OCI-LY7 (cell line): ENCODE measurements around the gene ADIG.

ENCODE experiments used
- EZH2phosphoT487 ChIP-seq: fragments of 200-600 bp; sonication (generic); IDR thresholded peaks from 2 replicates; pipeline ENCODE4 v1.6.1; 2018; ENCODE audit warnings: low read depth, borderline replicate concordance, mild to moderate bottlenecking, mixed run types, antibody characterized with exemption, low read length, moderate library complexity, mixed read lengths
- TF ChIP-seq, protein P1 (sequence below): fragments of 200-600 bp; sonication (generic); conservative IDR thresholded peaks from 2 replicates; pipeline ENCODE4 v1.5.1; 2014; ENCODE audit warnings: mild to moderate bottlenecking, antibody characterized with exemption, low read length, moderate library complexity, mixed read lengths

DNA sequence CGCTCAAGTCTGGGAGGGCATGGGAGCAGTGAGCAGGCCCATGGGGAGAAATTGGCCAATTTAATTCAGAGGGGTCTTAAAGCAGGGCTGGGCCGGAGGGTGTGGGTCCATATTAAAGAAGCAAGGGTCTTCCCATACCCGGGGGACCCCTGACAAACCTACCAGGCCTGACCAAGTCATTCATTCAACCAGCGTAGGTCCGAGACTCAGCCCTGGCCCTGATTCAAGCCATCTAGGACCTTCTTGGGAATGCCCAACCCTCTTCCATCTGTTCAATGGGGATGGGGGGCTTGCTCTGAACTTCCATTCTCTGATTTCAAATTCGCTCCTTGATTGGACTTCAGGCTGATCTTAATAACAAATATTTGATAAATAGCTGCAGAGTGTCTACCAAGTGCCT is 7.3 kb downstream of the ADIG start:
- TF ChIP-seq, protein P1, sequence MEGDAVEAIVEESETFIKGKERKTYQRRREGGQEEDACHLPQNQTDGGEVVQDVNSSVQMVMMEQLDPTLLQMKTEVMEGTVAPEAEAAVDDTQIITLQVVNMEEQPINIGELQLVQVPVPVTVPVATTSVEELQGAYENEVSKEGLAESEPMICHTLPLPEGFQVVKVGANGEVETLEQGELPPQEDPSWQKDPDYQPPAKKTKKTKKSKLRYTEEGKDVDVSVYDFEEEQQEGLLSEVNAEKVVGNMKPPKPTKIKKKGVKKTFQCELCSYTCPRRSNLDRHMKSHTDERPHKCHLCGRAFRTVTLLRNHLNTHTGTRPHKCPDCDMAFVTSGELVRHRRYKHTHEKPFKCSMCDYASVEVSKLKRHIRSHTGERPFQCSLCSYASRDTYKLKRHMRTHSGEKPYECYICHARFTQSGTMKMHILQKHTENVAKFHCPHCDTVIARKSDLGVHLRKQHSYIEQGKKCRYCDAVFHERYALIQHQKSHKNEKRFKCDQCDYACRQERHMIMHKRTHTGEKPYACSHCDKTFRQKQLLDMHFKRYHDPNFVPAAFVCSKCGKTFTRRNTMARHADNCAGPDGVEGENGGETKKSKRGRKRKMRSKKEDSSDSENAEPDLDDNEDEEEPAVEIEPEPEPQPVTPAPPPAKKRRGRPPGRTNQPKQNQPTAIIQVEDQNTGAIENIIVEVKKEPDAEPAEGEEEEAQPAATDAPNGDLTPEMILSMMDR: no peak
- no peak for TF ChIP-seq EZH2phosphoT487
